H9 (cell line): ENCODE data around the gene MYH14. TPM values are rescaled to one million over a fixed set of nuclear protein-coding genes. Genes with fewer than 3 reads are reported as not detected.

ENCODE experiments used
- DNase-seq: peaks from one replicate; pipeline ENCODE4 v3.0.0-alpha.2; 2017
- H2AFZ ChIP-seq: one replicate; pipeline ENCODE4 v1.6.1; 2013; ENCODE audit warnings: mild to moderate bottlenecking, low read length, control low read depth, moderate library complexity
- H2AK5ac ChIP-seq: 2 replicates; pipeline ENCODE4 v1.6.1; 2013; ENCODE audit warnings: low read length, control low read depth, mixed read lengths; ENCODE audit not compliant: insufficient read length
- H2BK120ac ChIP-seq: one replicate; pipeline ENCODE4 v1.6.1; 2013; ENCODE audit warnings: low read depth, mild to moderate bottlenecking, low read length, control low read depth, inconsistent platforms; ENCODE audit not compliant: poor library complexity, severe bottlenecking
- H2BK12ac ChIP-seq: 2 replicates; pipeline ENCODE4 v1.6.1; 2013; ENCODE audit warnings: low read length, control low read depth, mixed read lengths, low read depth; ENCODE audit not compliant: insufficient read length
- H2BK15ac ChIP-seq: 2 replicates; pipeline ENCODE4 v1.6.1; 2013; ENCODE audit warnings: low read depth, low read length, control low read depth
- H2BK20ac ChIP-seq: one replicate; pipeline ENCODE4 v1.6.1; 2013; ENCODE audit warnings: low read depth, mild to moderate bottlenecking, low read length, control low read depth, inconsistent platforms; ENCODE audit not compliant: poor library complexity, severe bottlenecking
- H2BK5ac ChIP-seq: 2 replicates; pipeline ENCODE4 v1.6.1; 2013; ENCODE audit warnings: low read length, control low read depth, mixed read lengths; ENCODE audit not compliant: insufficient read length
- H3K14ac ChIP-seq: 2 replicates; pipeline ENCODE4 v1.6.1; 2013; ENCODE audit warnings: low read length, control low read depth; ENCODE audit not compliant: insufficient read depth
- H3K18ac ChIP-seq: 2 replicates; pipeline ENCODE4 v1.6.1; 2013; ENCODE audit warnings: low read depth, mild to moderate bottlenecking, mixed read lengths, low read length, control low read depth; ENCODE audit not compliant: insufficient read length
- H3K23ac ChIP-seq: 2 replicates; pipeline ENCODE4 v1.6.1; 2013; ENCODE audit warnings: low read length, control low read depth, mixed read lengths, low read depth; ENCODE audit not compliant: insufficient read length
- H3K23me2 ChIP-seq: 2 replicates; pipeline ENCODE4 v1.6.1; 2013; ENCODE audit warnings: low read depth, mild to moderate bottlenecking, mixed read lengths, low read length, control low read depth; ENCODE audit not compliant: insufficient read length, poor library complexity, severe bottlenecking
- H3K27ac ChIP-seq: 2 replicates; pipeline ENCODE4 v1.5.1; 2013; ENCODE audit warnings: low read length, control low read depth, mixed read lengths, low read depth; ENCODE audit not compliant: insufficient read length
- H3K27me3 ChIP-seq: 2 replicates; pipeline ENCODE4 v1.6.1; 2013; ENCODE audit warnings: low read length, control low read depth, inconsistent platforms; ENCODE audit not compliant: insufficient read depth
- H3K4ac ChIP-seq: 2 replicates; pipeline ENCODE4 v1.6.1; 2013; ENCODE audit warnings: low read depth, mild to moderate bottlenecking, control low read depth, inconsistent platforms, low read length, moderate library complexity
- H3K4me1 ChIP-seq: 2 replicates; pipeline ENCODE4 v1.6.1; 2013; ENCODE audit warnings: low read length, control low read depth, inconsistent platforms; ENCODE audit not compliant: insufficient read depth
- H3K4me2 ChIP-seq: 2 replicates; pipeline ENCODE4 v1.6.1; 2013; ENCODE audit warnings: low read length, control low read depth, mixed read lengths; ENCODE audit not compliant: insufficient read length, insufficient read depth
- H3K56ac ChIP-seq: 2 replicates; pipeline ENCODE4 v1.6.1; 2013; ENCODE audit warnings: low read depth, mild to moderate bottlenecking, mixed read lengths, low read length, control low read depth; ENCODE audit not compliant: insufficient read length
- H3K79me1 ChIP-seq: 2 replicates; pipeline ENCODE4 v1.6.1; 2013; ENCODE audit warnings: low read depth, mild to moderate bottlenecking, moderate library complexity, low read length, control low read depth, inconsistent platforms; ENCODE audit not compliant: insufficient read depth, poor library complexity, severe bottlenecking
- H3K79me2 ChIP-seq: 2 replicates; pipeline ENCODE4 v1.6.1; 2013; ENCODE audit warnings: low read length, control low read depth, inconsistent platforms; ENCODE audit not compliant: insufficient read depth
- H3K9ac ChIP-seq: 2 replicates; pipeline ENCODE4 v1.6.1; 2013; ENCODE audit warnings: low read length, control low read depth, mixed read lengths; ENCODE audit not compliant: insufficient read length; ENCODE audit errors: extremely low read depth
- H3K9me3 ChIP-seq: one replicate; pipeline ENCODE4 v1.6.1; 2013; ENCODE audit warnings: low read depth, low read length, inconsistent platforms; ENCODE audit not compliant: control insufficient read depth
- H3T11ph ChIP-seq: one replicate; pipeline ENCODE4 v1.6.1; 2013; ENCODE audit warnings: mild to moderate bottlenecking, low read length, control low read depth, inconsistent platforms
- H4K20me1 ChIP-seq: one replicate; pipeline ENCODE4 v1.6.1; 2013; ENCODE audit not compliant: control insufficient read depth, insufficient read length, insufficient read depth
- H4K5ac ChIP-seq: 2 replicates; pipeline ENCODE4 v1.6.1; 2013; ENCODE audit warnings: low read depth, mild to moderate bottlenecking, mixed read lengths, low read length, control low read depth; ENCODE audit not compliant: insufficient read length
- H4K8ac ChIP-seq: replicated peaks from 2 replicates; pipeline ENCODE4 v1.6.1; 2013; ENCODE audit warnings: low read length, control low read depth, mixed read lengths, low read depth; ENCODE audit not compliant: insufficient read length
- H4K91ac ChIP-seq: 2 replicates; pipeline ENCODE4 v1.6.1; 2013; ENCODE audit warnings: low read depth, mild to moderate bottlenecking, moderate library complexity, mixed read lengths, low read length, control low read depth; ENCODE audit not compliant: insufficient read length
- H3K27ac Mint-ChIP-seq, 3 experiments: 2 replicates in 2 of 3; 3 replicates in 1 of 3; pipeline ENCODE4 v1.8.0; 2020 to 2021; ENCODE audit warnings: mixed read lengths in 3 of 3, mild to moderate bottlenecking in 1 of 3, moderate library complexity in 1 of 3
- H3K27me3 Mint-ChIP-seq: 2 replicates; pipeline ENCODE4 v1.8.0; 2021; ENCODE audit warnings: low read depth, mild to moderate bottlenecking, moderate library complexity, mixed read lengths
- H3K36me3 Mint-ChIP-seq, 3 experiments: 2 replicates in 2 of 3; 3 replicates in 1 of 3; pipeline ENCODE4 v1.8.0; 2020 to 2021; ENCODE audit warnings: low read depth in 3 of 3, mixed read lengths in 3 of 3; ENCODE audit not compliant: insufficient read depth in 1 of 3
- H3K4me1 Mint-ChIP-seq, 2 experiments: 2 replicates each; pipeline ENCODE4 v1.8.0; 2020; ENCODE audit warnings: mixed read lengths in 2 of 2
- H3K4me3 Mint-ChIP-seq, 2 experiments: 2 replicates in 1 of 2; 3 replicates in 1 of 2; pipeline ENCODE4 v1.8.0; 2020 to 2021; ENCODE audit warnings: mild to moderate bottlenecking in 2 of 2, mixed read lengths in 2 of 2, moderate library complexity in 1 of 2
- H3K9me3 Mint-ChIP-seq, 2 experiments: 2 replicates in 1 of 2; 3 replicates in 1 of 2; pipeline ENCODE4 v1.8.0; 2020; ENCODE audit warnings: mild to moderate bottlenecking in 2 of 2, mixed read lengths in 2 of 2, moderate library complexity in 1 of 2
- WGBS: extraction: QIAGEN DNeasy Blood & Tissue Kit; methylation state at CpG from one replicate; pipeline ENCODE4 v1.1.7; 2013; ENCODE audit warnings: missing lambda C conversion rate, low lambda C conversion rate, mixed read lengths; ENCODE audit not compliant: insufficient read length; ENCODE audit errors: extremely low coverage; 5-methylcytosine and 5-hydroxymethylcytosine counted together
- total RNA-seq: library from RNA; stranded (reverse); gene quantifications from 2 replicates; pipeline ENCODE4 v1.2.1, GENCODE V29; 2021
- TF ChIP-seq, protein P1 (sequence below): fragments of 200-600 bp; sonication (generic); conservative IDR thresholded peaks from 3 replicates; pipeline ENCODE4 v1.8.0; 2021; ENCODE audit warnings: antibody characterized with exemption, mild to moderate bottlenecking

Gene MYH14
- total RNA-seq, 1 experiment from 2014 or later = 27.7 TPM

DNA sequence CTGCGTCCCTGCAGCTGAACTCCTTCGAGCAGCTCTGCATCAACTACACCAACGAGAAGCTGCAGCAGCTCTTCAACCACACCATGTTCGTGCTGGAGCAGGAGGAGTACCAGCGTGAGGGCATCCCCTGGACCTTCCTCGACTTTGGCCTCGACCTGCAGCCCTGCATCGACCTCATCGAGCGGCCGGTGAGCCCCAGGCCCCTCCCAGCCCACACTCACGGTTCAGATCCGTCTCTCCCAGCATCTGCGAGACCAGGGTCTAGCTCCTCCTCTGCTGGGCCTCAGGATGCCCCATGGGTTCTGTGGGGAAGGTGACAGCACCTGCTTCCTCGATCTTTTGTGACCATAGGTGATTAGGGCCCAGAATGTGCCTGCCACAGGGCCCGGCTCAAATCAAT is 46.2 kb downstream of the MYH14 start:
- Mint-ChIP-seq H3K27ac (no peak overlapping the region), H3K36me3 (peaks cover 37 to 50% (median 38%) of the 10 kb centered on the region in 3 experiments), H3K4me3 (no peak overlapping the region; a peak in 1 of 5 replicates), H3K9me3 (peaks cover 23 to 26% of the 10 kb centered on the region in 2 experiments), H3K4me1 (peaks cover 13 to 17% of the 10 kb centered on the region in 2 experiments), H3K27me3 (no peaks in the 10 kb centered on the region; the same call in 1 of the 2 replicates)
- Histone ChIP-seq H2AK5ac (no peak overlapping the region), H4K91ac (no peak overlapping the region), H4K8ac (no peak overlapping the region), H3K4ac (no peak overlapping the region), H3K27ac (no peak overlapping the region), H2BK5ac (no peak overlapping the region), H3T11ph (no peak overlapping the region), H4K5ac (no peak overlapping the region), H3K4me1 (no peaks in the 10 kb centered on the region), H2BK15ac (no peak overlapping the region), H2BK120ac (no peak overlapping the region), H3K18ac (no peak overlapping the region), H3K79me2 (no peaks in the 10 kb centered on the region), H3K4me2 (no peak overlapping the region), H3K23me2 (no peaks in the 10 kb centered on the region), H3K9ac (no peak overlapping the region), H2BK20ac (no peak overlapping the region), H3K23ac (no peak overlapping the region), H3K27me3 (no peaks in the 10 kb centered on the region), H2BK12ac (no peak overlapping the region), H3K9me3 (peaks cover 9% of the 10 kb centered on the region), H3K56ac (no peak overlapping the region), H4K20me1 (no peaks in the 10 kb centered on the region), H3K79me1 (no peaks in the 10 kb centered on the region), H2AFZ (no peak overlapping the region), H3K14ac (no peak overlapping the region)
- WGBS = no CpG with 5 or more reads among the region's 16 CpGs
- TF ChIP-seq, protein P1, sequence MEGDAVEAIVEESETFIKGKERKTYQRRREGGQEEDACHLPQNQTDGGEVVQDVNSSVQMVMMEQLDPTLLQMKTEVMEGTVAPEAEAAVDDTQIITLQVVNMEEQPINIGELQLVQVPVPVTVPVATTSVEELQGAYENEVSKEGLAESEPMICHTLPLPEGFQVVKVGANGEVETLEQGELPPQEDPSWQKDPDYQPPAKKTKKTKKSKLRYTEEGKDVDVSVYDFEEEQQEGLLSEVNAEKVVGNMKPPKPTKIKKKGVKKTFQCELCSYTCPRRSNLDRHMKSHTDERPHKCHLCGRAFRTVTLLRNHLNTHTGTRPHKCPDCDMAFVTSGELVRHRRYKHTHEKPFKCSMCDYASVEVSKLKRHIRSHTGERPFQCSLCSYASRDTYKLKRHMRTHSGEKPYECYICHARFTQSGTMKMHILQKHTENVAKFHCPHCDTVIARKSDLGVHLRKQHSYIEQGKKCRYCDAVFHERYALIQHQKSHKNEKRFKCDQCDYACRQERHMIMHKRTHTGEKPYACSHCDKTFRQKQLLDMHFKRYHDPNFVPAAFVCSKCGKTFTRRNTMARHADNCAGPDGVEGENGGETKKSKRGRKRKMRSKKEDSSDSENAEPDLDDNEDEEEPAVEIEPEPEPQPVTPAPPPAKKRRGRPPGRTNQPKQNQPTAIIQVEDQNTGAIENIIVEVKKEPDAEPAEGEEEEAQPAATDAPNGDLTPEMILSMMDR = no peak
- DNase-seq = no peak
